Natural killer cell (primary cell): ENCODE results near the gene KIRREL1. TPM values are rescaled to one million over a fixed set of nuclear protein-coding genes. Genes with fewer than 3 reads are reported as not detected.

Experiments used
- ATAC-seq, 3 donors: fragments of 150-1000 bp in 2 of 3; fragments of 200-7000 bp in 1 of 3; cut with Tn5 transposase; 1 replicate in 1 of 3; 2 replicates in 2 of 3; pipeline ENCODE4 v1.10.0; 2021; ENCODE audit warnings: mild to moderate bottlenecking in 2 of 3, moderate library complexity in 2 of 3
- DNase-seq, 2 donors: peaks; one replicate each; pipeline versions ENCODE4 v3.0.0 to v3.0.0-alpha.2; 2013 to 2021; ENCODE audit warnings: mixed read lengths in 1 of 2
- H3K27ac ChIP-seq: one replicate; pipeline ENCODE4 v1.5.1; 2013; ENCODE audit warnings: mild to moderate bottlenecking, low read length
- H3K27me3 ChIP-seq: one replicate; pipeline ENCODE4 v1.6.1; 2013; ENCODE audit warnings: low read length; ENCODE audit not compliant: control insufficient read depth, insufficient read depth
- H3K36me3 ChIP-seq: one replicate; pipeline ENCODE4 v1.6.1; 2013; ENCODE audit warnings: low read length; ENCODE audit not compliant: control insufficient read depth, insufficient read depth
- H3K4me1 ChIP-seq: one replicate; pipeline ENCODE4 v1.6.1; 2013; ENCODE audit warnings: low read length; ENCODE audit not compliant: control insufficient read depth, insufficient read depth
- H3K4me3 ChIP-seq: one replicate; pipeline ENCODE4 v1.5.1; 2013; ENCODE audit warnings: low read length
- H3K9me3 ChIP-seq: one replicate; pipeline ENCODE4 v1.6.1; 2013; ENCODE audit warnings: low read length; ENCODE audit not compliant: control insufficient read depth, insufficient read depth
- H3K27ac Mint-ChIP-seq, 2 donors: one replicate each; pipeline ENCODE4 v1.8.0; 2022; ENCODE audit warnings: mild to moderate bottlenecking in 2 of 2, mixed read lengths in 2 of 2, moderate library complexity in 1 of 2
- H3K27me3 Mint-ChIP-seq, 2 donors: one replicate each; pipeline ENCODE4 v1.8.0; 2022; ENCODE audit warnings: low read depth in 2 of 2, mixed read lengths in 2 of 2
- H3K36me3 Mint-ChIP-seq: one replicate; pipeline ENCODE4 v1.8.0; 2022; ENCODE audit warnings: mixed read lengths
- H3K4me1 Mint-ChIP-seq, 2 donors: one replicate each; pipeline ENCODE4 v1.8.0; 2022; ENCODE audit warnings: mixed read lengths in 2 of 2
- H3K4me3 Mint-ChIP-seq: one replicate; pipeline ENCODE4 v1.8.0; 2022; ENCODE audit warnings: mild to moderate bottlenecking, moderate library complexity, mixed read lengths
- H3K9me3 Mint-ChIP-seq, 2 donors: one replicate each; pipeline ENCODE4 v1.8.0; 2022; ENCODE audit warnings: mixed read lengths in 2 of 2
- WGBS: methylation state at CpG from one replicate; pipeline ENCODE4 v1.1.7; 2013; ENCODE audit warnings: missing lambda C conversion rate; ENCODE audit not compliant: insufficient coverage; 5-methylcytosine and 5-hydroxymethylcytosine counted together
- intact Hi-C: fragments of 100-400 bp; cut with micrococcal nuclease; formaldehyde crosslinking; loops from one replicate; pipeline ENCODE4 v1.14.2; 2022
- total RNA-seq, 4 donors: library from RNA; stranded (reverse); fragments of 120-200 nt in 1 of 4; gene quantifications; one replicate each; pipeline versions ENCODE4 v1.2.3 to v1.2.4, GENCODE V29; 2013 to 2022
- TF ChIP-seq, protein P1 (sequence below): fragments of 200-600 bp; IDR thresholded peaks from one replicate; pipeline ENCODE4 v1.8.0; 2022; ENCODE audit warnings: antibody characterized with exemption

The KIRREL1 gene
- total RNA-seq, 3 donors from 2014 or later (not counting 1 experiment from before 2014, with no cell fraction given) = not detected

DNA sequence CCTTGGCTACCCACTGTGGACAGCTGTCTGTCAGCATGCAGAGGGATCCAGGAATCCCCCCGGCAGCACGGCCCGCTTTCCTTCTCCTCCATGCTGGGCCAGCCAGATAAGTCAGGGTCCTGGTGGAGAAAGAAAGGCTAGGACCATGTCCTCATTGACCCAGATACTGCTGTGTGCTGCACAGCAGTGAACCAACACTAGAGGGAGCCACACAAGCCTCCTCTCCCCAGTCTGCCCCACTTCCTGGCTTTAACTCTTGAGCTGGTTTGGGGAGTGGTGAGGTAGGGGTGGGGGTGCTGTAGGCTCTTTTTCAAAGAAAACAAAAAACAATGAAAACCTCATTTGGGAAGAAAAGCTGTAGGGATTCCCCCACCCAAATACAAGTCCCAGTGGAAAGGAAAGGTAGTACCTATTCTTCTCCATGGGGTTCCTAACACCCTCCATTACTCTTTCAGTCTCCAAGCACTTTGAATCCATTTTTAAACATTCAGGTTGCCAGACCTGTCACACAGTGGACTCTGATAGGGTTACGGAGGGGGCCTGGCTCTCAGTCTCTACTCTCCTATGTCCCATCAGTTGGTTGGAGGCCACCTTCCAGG lies 102.4 kb downstream of the KIRREL1 start:
- H3K27ac ChIP-seq = no peak overlapping the region
- H3K9me3 ChIP-seq = no peaks in the 10 kb centered on the region
- H3K4me1 ChIP-seq = no peaks in the 10 kb centered on the region
- peak in 1 of 2 donors; percentile 57 for DNase-seq
- no peaks in the 10 kb centered on the region for H3K4me1 Mint-ChIP-seq
- ATAC-seq = peak; percentile 66 to 84 (median 73)
- intact Hi-C loops = loop anchor here (10.0 kb wide), 1 partner anchor 979 kb away; the partner anchor contains the start of gene AIM2
- H3K27me3 ChIP-seq = no peaks in the 10 kb centered on the region
- TF ChIP-seq, protein P1, sequence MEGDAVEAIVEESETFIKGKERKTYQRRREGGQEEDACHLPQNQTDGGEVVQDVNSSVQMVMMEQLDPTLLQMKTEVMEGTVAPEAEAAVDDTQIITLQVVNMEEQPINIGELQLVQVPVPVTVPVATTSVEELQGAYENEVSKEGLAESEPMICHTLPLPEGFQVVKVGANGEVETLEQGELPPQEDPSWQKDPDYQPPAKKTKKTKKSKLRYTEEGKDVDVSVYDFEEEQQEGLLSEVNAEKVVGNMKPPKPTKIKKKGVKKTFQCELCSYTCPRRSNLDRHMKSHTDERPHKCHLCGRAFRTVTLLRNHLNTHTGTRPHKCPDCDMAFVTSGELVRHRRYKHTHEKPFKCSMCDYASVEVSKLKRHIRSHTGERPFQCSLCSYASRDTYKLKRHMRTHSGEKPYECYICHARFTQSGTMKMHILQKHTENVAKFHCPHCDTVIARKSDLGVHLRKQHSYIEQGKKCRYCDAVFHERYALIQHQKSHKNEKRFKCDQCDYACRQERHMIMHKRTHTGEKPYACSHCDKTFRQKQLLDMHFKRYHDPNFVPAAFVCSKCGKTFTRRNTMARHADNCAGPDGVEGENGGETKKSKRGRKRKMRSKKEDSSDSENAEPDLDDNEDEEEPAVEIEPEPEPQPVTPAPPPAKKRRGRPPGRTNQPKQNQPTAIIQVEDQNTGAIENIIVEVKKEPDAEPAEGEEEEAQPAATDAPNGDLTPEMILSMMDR = peak; percentile 53
- H3K4me3 Mint-ChIP-seq = no peak overlapping the region
- H3K27me3 Mint-ChIP-seq = peaks cover 3 to 4% of the 10 kb centered on the region in 2 donors
- no peak overlapping the region for H3K27ac Mint-ChIP-seq
- 98% methylated on average over 4 of the region's 4 CpGs for WGBS
- no peak overlapping the region for H3K4me3 ChIP-seq
- H3K36me3 Mint-ChIP-seq = no peaks in the 10 kb centered on the region
- H3K9me3 Mint-ChIP-seq = no peaks in the 10 kb centered on the region
- no peaks in the 10 kb centered on the region for H3K36me3 ChIP-seq

DNA sequence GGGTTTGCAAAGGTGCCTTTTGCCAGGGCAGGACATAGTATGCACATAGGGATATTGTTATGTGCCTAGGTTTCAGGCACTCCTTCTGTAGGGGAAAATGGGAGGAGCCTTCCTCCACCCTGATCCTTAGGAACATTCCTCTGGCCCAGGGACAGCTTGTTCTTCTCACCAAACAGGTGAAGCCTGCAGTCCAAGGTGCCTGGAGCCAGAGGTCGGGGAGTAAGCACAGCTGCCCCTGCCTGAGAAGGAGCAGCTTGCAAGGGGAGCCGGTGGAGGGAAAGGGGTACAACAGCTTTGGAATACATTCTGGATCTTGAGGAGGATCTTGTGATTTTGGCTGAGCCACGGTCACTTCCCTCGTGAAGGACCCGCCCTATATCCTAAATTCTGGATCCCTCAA lies 104.8 kb downstream of the KIRREL1 start:
- Mint-ChIP-seq H3K4me3 (no peak overlapping the region), H3K36me3 (no peaks in the 10 kb centered on the region), H3K9me3 (no peaks in the 10 kb centered on the region), H3K27me3 (peaks cover 3 to 7% of the 10 kb centered on the region in 2 donors), H3K4me1 (no peaks in the 10 kb centered on the region), H3K27ac (no peak overlapping the region)
- no peaks in the 10 kb centered on the region for H3K9me3 ChIP-seq
- H3K4me3 ChIP-seq = no peak overlapping the region
- TF ChIP-seq, protein P1 = no peak
- no peak for DNase-seq
- H3K36me3 ChIP-seq = no peaks in the 10 kb centered on the region
- intact Hi-C loops = loop anchor here (10.0 kb wide), 1 partner anchor 977 kb away; the partner anchor contains the start of gene AIM2
- ATAC-seq = no peak
- no peaks in the 10 kb centered on the region for H3K27me3 ChIP-seq
- H3K4me1 ChIP-seq = no peaks in the 10 kb centered on the region
- WGBS = 81% methylated on average over 5 of the region's 5 CpGs
- no peak overlapping the region for H3K27ac ChIP-seq

DNA sequence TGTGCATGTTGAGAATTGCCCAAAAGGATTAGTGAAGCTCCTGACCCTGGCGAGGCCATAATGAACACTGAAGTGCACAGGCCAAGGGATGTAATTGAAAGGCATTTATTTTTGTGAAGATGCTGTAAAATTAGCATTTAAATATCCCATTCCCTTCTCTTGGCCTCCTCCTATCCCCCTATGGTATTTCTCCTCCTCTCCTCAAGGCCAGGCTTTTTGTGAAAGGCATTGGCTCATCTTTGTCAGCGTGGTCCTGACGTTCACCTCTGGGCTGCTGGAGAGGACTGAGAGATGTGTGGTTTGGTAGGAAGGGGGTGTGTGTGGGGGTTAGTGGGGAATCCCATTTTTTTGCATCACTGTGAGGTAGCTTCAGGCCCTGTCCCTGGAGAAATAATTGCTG lies 105.7 kb downstream of the KIRREL1 start:
- 77% methylated on average over 3 of the region's 3 CpGs for WGBS
- H3K36me3 Mint-ChIP-seq = no peaks in the 10 kb centered on the region
- H3K4me1 Mint-ChIP-seq = no peaks in the 10 kb centered on the region
- no peak overlapping the region for H3K4me3 Mint-ChIP-seq
- intact Hi-C loops = loop anchor here (10.0 kb wide), 1 partner anchor 976 kb away; the partner anchor contains the start of gene AIM2
- Histone ChIP-seq H3K27ac (no peak overlapping the region), H3K9me3 (no peaks in the 10 kb centered on the region), H3K4me3 (no peak overlapping the region), H3K4me1 (no peaks in the 10 kb centered on the region), H3K36me3 (no peaks in the 10 kb centered on the region), H3K27me3 (no peaks in the 10 kb centered on the region)
- no peak for DNase-seq
- TF ChIP-seq, protein P1 = no peak
- peaks cover 3 to 11% of the 10 kb centered on the region in 2 donors for H3K27me3 Mint-ChIP-seq
- H3K27ac Mint-ChIP-seq = no peak overlapping the region
- no peak for ATAC-seq
- no peaks in the 10 kb centered on the region for H3K9me3 Mint-ChIP-seq

DNA sequence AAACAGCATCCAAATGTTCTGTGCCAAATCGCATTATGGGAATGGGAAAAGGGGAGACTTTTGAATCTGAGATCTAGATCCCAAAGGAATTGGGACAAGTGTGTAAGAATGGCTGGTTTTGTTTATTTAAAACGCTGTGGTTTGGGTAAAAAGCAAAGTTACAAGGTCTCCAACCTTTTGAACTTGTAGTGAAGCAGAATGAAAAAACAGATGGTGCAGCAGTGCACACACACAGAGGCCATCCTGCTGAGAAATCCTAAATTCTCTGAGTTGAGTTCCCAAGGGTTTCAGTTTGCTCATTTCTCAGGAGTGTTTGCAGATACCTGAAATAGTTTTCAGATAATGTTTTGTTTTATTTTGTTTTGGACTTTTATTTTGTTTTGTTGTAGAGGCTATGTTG lies 107.1 kb downstream of the KIRREL1 start:
- ATAC-seq = no peak
- no peaks in the 10 kb centered on the region for H3K9me3 Mint-ChIP-seq
- Histone ChIP-seq H3K9me3 (no peaks in the 10 kb centered on the region), H3K36me3 (no peaks in the 10 kb centered on the region), H3K4me3 (no peak overlapping the region), H3K27me3 (no peaks in the 10 kb centered on the region), H3K27ac (no peak overlapping the region), H3K4me1 (no peaks in the 10 kb centered on the region)
- no peak overlapping the region for H3K27ac Mint-ChIP-seq
- TF ChIP-seq, protein P1 = no peak
- intact Hi-C loops = no loop called here
- no peaks in the 10 kb centered on the region for H3K36me3 Mint-ChIP-seq
- H3K27me3 Mint-ChIP-seq = peaks cover 11 to 22% of the 10 kb centered on the region in 2 donors
- no peaks in the 10 kb centered on the region for H3K4me1 Mint-ChIP-seq
- DNase-seq = no peak
- WGBS = 72% methylated on average over 2 of the region's 2 CpGs
- no peak overlapping the region for H3K4me3 Mint-ChIP-seq
